ENCODE data around the gene PRAME. TPM values are rescaled to one million over a fixed set of nuclear protein-coding genes. Genes with fewer than 3 reads are reported as not detected.

The PRAME gene
- total RNA-seq, 1 experiment from 2014 or later = not detected

DNA sequence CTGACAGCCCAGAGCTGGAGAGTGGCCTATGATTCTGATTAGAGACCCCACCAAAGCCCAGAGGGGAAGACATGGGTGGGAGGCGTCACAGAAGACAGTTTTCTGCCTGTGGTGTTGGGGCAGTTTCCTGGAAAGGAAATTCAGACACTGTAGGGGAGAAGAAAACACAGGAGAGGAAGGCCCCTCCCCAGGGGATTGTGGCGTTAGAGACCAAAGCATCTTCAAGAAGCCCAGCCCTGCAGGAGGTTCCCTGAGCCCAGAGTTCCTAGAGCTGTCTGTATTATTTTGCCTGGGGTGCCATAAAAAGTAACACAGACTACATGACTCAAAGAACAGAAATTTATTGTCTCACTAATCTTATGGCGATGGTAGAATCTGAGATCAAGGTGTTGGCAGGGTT is 40.2 kb upstream of the PRAME start:
- Mint-ChIP-seq H3K27ac (ENCODE audit: unreplicated experiment) (no peak overlapping the region), H3K4me1 (ENCODE audit: low read depth, unreplicated experiment) (no peaks in the 10 kb centered on the region), H3K4me3 (ENCODE audit: unreplicated experiment) (no peak overlapping the region), H3K36me3 (ENCODE audit: insufficient read depth, unreplicated experiment) (no peaks in the 10 kb centered on the region), H3K9me3 (ENCODE audit: unreplicated experiment) (no peaks in the 10 kb centered on the region), H3K27me3 (ENCODE audit: insufficient read depth, unreplicated experiment) (peaks cover 27% of the 10 kb centered on the region)
- ChIA-PET CTCF (interaction anchor here (0.7 kb wide), 1 partner anchor 13 kb away, joined by 3 read pairs; no protein-coding TSS in a partner anchor), POLR2A (no interaction called here)
- Histone ChIP-seq H3K36me3 (ENCODE audit: control insufficient read depth, insufficient read depth, low read length) (no peaks in the 10 kb centered on the region), H3K9me3 (no peaks in the 10 kb centered on the region), H3K4me1 (no peaks in the 10 kb centered on the region), H3K27me3 (replicated peaks; ENCODE audit: control insufficient read depth, insufficient read depth, low read length) (no peaks in the 10 kb centered on the region; the same call in 1 of the 2 replicates), H3K4me3 (ENCODE audit: low read depth, low read length) (no peak overlapping the region)
- no TSS peak for BruUV-seq (replicated peaks)
- intact Hi-C loops (cut with micrococcal nuclease; ENCODE audit: unreplicated experiment) = no loop called here
- no peak for TF ChIP-seq CTCF (IDR thresholded peaks at IDR 0.05; ENCODE audit: insufficient read depth in 1 of 2, low read depth in 1 of 2, low read length in 1 of 2, severe bottlenecking in 1 of 2, unreplicated experiment in 1 of 2)
- no peak for DNase-seq

DNA sequence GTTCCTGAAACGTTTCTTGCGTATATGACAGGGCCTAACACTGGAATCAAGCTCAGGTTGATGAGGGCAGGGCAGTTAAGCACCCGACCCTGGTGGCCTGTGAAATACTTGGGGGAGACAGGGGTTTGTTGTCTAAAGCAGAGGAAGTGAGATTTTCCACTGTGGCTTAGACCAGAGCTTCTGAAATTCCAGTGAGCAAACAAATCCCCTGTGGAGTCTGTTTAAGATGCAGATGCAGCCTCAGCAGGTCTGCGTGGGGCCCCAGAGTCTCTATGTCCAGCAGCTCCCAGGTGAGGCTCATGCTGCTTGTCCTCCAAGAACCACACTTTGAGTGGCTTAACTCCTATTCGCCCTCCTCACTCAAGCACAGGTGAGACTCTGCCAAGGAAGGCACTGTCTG is 39.1 kb upstream of the PRAME start:
- TF ChIP-seq CTCF (IDR thresholded peaks at IDR 0.05; ENCODE audit: insufficient read depth in 1 of 2, low read depth in 1 of 2, low read length in 1 of 2, severe bottlenecking in 1 of 2, unreplicated experiment in 1 of 2) = no peak
- ChIA-PET CTCF (no interaction called here), POLR2A (no interaction called here)
- no TSS peak for BruUV-seq (replicated peaks)
- H3K27me3 ChIP-seq (replicated peaks; ENCODE audit: control insufficient read depth, insufficient read depth, low read length) = no peaks in the 10 kb centered on the region; the same call in 1 of the 2 replicates
- Mint-ChIP-seq H3K4me3 (ENCODE audit: unreplicated experiment) (no peak overlapping the region), H3K36me3 (ENCODE audit: insufficient read depth, unreplicated experiment) (no peaks in the 10 kb centered on the region), H3K4me1 (ENCODE audit: low read depth, unreplicated experiment) (no peaks in the 10 kb centered on the region), H3K9me3 (ENCODE audit: unreplicated experiment) (no peaks in the 10 kb centered on the region), H3K27ac (ENCODE audit: unreplicated experiment) (no peak overlapping the region), H3K27me3 (ENCODE audit: insufficient read depth, unreplicated experiment) (peaks cover 27% of the 10 kb centered on the region)
- DNase-seq = no peak
- H3K4me3 ChIP-seq (ENCODE audit: low read depth, low read length) = no peak overlapping the region
- H3K9me3 ChIP-seq = no peaks in the 10 kb centered on the region
- no peaks in the 10 kb centered on the region for H3K36me3 ChIP-seq (ENCODE audit: control insufficient read depth, insufficient read depth, low read length)
- intact Hi-C loops (cut with micrococcal nuclease; ENCODE audit: unreplicated experiment) = no loop called here
- H3K4me1 ChIP-seq = no peaks in the 10 kb centered on the region

- Histone ChIP-seq H3K9me3 (no peaks in the 10 kb centered on the region), H3K27me3 (replicated peaks; ENCODE audit: control insufficient read depth, insufficient read depth, low read length) (no peaks in the 10 kb centered on the region; the same call in 1 of the 2 replicates), H3K4me1 (no peaks in the 10 kb centered on the region), H3K4me3 (ENCODE audit: low read depth, low read length) (no peak overlapping the region), H3K36me3 (ENCODE audit: control insufficient read depth, insufficient read depth, low read length) (no peaks in the 10 kb centered on the region)
- Mint-ChIP-seq H3K27ac (ENCODE audit: unreplicated experiment) (no peak overlapping the region), H3K4me1 (ENCODE audit: low read depth, unreplicated experiment) (no peaks in the 10 kb centered on the region), H3K27me3 (ENCODE audit: insufficient read depth, unreplicated experiment) (peaks cover 23% of the 10 kb centered on the region), H3K9me3 (ENCODE audit: unreplicated experiment) (no peaks in the 10 kb centered on the region), H3K4me3 (ENCODE audit: unreplicated experiment) (no peak overlapping the region), H3K36me3 (ENCODE audit: insufficient read depth, unreplicated experiment) (no peaks in the 10 kb centered on the region)
- intact Hi-C loops (cut with micrococcal nuclease; ENCODE audit: unreplicated experiment) = no loop called here
- POLR2A ChIA-PET = no interaction called here
- no peak for TF ChIP-seq CTCF (IDR thresholded peaks at IDR 0.05; ENCODE audit: insufficient read depth in 1 of 2, low read depth in 1 of 2, low read length in 1 of 2, severe bottlenecking in 1 of 2, unreplicated experiment in 1 of 2)
- BruUV-seq (replicated peaks) = no TSS peak
- CTCF ChIA-PET = no interaction called here
- DNase-seq = no peak
Measured at GRCh38 chr22:22595001-22595835, 36.2 kb upstream of the PRAME start.
